Spinal cord (tissue), 10 donors: ENCODE measurements around the gene ZNF263. TPM values are rescaled to one million over a fixed set of nuclear protein-coding genes. Genes with fewer than 3 reads are reported as not detected.
"Not testable (repeated sequence)": the region's sequence is repeated elsewhere in the genome, so short reads cannot be mapped to it uniquely, and the experiment has no call there.

ENCODE experiments used
- DNase-seq, 6 donors: peaks; one replicate each; pipeline versions ENCODE4 v3.0.0 to v3.0.0-alpha.2; 2013 to 2015; ENCODE audit warnings: low spot score in 6 of 6, low read depth in 4 of 6
- H3K27ac ChIP-seq: one replicate; pipeline ENCODE4 v1.5.1; 2013; ENCODE audit warnings: low read depth, low read length, control low read depth
- H3K27me3 ChIP-seq: one replicate; pipeline ENCODE4 v1.6.1; 2013; ENCODE audit warnings: low read length; ENCODE audit not compliant: control insufficient read depth, insufficient read depth
- H3K36me3 ChIP-seq: one replicate; pipeline ENCODE4 v1.6.1; 2013; ENCODE audit warnings: low read length; ENCODE audit not compliant: control insufficient read depth, insufficient read depth
- H3K4me1 ChIP-seq: one replicate; pipeline ENCODE4 v1.6.1; 2013; ENCODE audit warnings: low read length; ENCODE audit not compliant: control insufficient read depth, insufficient read depth
- H3K4me3 ChIP-seq: one replicate; pipeline ENCODE4 v1.5.1; 2013; ENCODE audit warnings: low read depth, low read length, control low read depth
- H3K9me3 ChIP-seq: one replicate; pipeline ENCODE4 v1.6.1; 2013; ENCODE audit warnings: low read length; ENCODE audit not compliant: control insufficient read depth, insufficient read depth
- WGBS: methylation state at CpG from one replicate; pipeline ENCODE4 v1.1.5; 2013; ENCODE audit warnings: missing lambda C conversion rate; ENCODE audit not compliant: insufficient coverage; 5-methylcytosine and 5-hydroxymethylcytosine counted together
- polyA plus RNA-seq, 2 donors: library from polyadenylated mRNA; unstranded; fragments of 120-200 nt; gene quantifications; one replicate each; pipeline ENCODE4 v1.2.1, GENCODE V29; 2013; ENCODE audit not compliant: insufficient read length in 2 of 2
- total RNA-seq, 2 donors: library from RNA; depleted of rRNA in 1 of 2; stranded (reverse); fragments of 120-200 nt in 1 of 2; fragments of >200 nt in 1 of 2; gene quantifications; one replicate each; pipeline versions ENCODE4 v1.2.3 to v1.2.4, GENCODE V29; 2013 to 2014
- donor health status: healthy.

Gene ZNF263
- total and polyA plus RNA-seq, 4 donors, result 30.0 to 44.8 (median 32.3) TPM

DNA sequence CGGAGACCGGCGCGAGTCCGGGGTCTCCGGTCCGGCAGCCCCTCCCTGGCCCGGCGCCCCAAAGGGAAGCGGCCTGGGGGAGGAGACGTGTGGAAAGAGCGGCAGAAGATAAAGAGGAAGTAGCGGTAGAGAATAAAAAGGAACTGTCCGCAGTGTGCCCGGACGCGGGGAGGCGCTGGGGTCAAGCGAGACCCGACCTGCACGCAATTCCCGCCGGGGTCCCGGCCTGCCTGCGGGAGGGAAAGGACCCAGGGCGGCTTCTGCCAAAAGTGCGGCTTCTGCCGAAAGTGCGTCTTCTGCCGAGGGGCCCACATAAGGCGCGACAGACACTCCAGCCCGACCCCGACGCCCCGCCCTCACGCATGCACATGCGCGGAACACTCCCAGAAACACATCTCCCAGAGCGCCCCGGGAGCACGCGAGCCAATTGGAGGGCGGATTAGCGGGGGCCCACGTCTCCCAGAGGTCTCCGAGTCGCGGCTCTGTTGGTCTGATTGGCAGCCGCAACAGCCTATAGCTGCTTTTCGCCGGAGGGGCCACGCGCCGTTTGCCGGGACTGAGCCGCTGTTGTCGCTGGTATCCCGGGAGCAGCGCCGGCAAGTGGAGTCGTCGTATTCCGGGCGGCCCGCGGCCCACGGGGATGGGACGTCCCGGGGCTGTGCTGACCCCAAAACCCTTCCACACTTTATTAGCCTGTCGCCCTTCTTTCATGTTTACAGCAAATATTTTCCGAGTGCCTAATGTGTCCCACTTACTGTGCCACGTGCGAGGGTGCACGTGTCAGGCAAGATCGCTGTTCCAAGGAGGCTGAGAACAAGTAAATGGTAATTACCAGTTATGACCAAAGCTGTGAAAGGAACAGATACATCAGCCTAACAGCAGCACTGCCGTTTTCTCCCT, 18.9 kb upstream of the ZNF263 start:
- under 1% methylated on average over 74 of the region's 77 CpGs for WGBS
- peak overlapping the region; percentile 84 for H3K4me3 ChIP-seq
- no peaks in the 10 kb centered on the region for H3K9me3 ChIP-seq
- H3K27ac ChIP-seq, result peak overlapping the region; percentile 93
- no peaks in the 10 kb centered on the region for H3K27me3 ChIP-seq
- H3K36me3 ChIP-seq, result no peaks in the 10 kb centered on the region
- peaks cover 13% of the 10 kb centered on the region for H3K4me1 ChIP-seq
- peak; percentile 82 to 99 (median 96) for DNase-seq

GRCh38 chr16:3266873-3267537, 16.3 kb upstream of the ZNF263 start:
- H3K4me3 ChIP-seq, result no peak overlapping the region
- H3K9me3 ChIP-seq, result no peaks in the 10 kb centered on the region
- 56% methylated on average over 3 of the region's 5 CpGs for WGBS
- peak in 2 of 6 donors; percentile 8 to 35 for DNase-seq
- no peak overlapping the region for H3K27ac ChIP-seq
- no peaks in the 10 kb centered on the region for H3K36me3 ChIP-seq
- H3K27me3 ChIP-seq, result no peaks in the 10 kb centered on the region
- peaks cover 13% of the 10 kb centered on the region for H3K4me1 ChIP-seq

DNA sequence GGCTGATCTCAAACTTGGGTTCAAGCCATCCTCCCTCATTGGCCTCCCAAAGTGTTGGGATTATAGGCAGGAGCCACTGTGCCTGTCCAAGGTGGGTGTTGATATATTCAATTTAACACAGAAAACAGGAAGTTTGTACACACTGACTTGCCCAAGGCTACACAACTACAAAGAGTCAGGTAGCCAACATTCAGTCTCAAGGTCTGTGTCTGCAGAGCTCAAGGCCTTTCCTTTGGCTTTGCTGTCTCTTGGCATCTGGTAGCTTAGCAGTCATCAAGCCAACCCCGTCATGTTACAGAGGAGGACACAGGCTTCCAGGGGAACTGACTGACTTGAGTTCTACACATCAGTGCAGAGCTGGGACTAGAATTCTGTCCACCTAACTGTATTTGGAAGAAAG, 15.0 kb upstream of the ZNF263 start:
- no peak for DNase-seq
- H3K4me1 ChIP-seq, result peaks cover 10% of the 10 kb centered on the region
- no peak overlapping the region for H3K27ac ChIP-seq
- no peaks in the 10 kb centered on the region for H3K9me3 ChIP-seq
- WGBS, result no CpG with 5 or more reads among the region's 1 CpG
- H3K27me3 ChIP-seq, result no peaks in the 10 kb centered on the region
- H3K4me3 ChIP-seq, result no peak overlapping the region
- H3K36me3 ChIP-seq, result no peaks in the 10 kb centered on the region

DNA sequence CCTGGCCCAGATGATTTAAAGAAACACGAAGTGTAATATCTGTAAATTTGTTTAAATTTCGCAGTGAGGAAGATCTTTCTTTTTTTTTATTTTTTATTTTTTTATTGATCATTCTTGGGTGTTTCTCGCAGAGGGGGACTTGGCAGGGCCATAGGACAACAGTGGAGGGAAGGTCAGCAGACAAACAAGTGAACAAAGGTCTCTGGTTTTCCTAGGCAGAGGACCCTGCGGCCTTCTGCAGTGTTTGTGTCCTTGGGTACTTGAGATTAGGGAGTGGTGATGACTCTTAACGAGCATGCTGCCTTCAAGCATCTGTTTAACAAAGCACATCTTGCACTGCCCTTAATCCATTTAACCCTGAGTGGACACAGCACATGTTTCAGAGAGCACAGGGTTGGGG, 12.6 kb upstream of the ZNF263 start:
- not testable (repeated sequence) for DNase-seq, H3K36me3 ChIP-seq, H3K27me3 ChIP-seq, H3K4me1 ChIP-seq, H3K27ac ChIP-seq, H3K9me3 ChIP-seq, H3K4me3 ChIP-seq
- WGBS, result no CpG with 5 or more reads among the region's 5 CpGs

DNA sequence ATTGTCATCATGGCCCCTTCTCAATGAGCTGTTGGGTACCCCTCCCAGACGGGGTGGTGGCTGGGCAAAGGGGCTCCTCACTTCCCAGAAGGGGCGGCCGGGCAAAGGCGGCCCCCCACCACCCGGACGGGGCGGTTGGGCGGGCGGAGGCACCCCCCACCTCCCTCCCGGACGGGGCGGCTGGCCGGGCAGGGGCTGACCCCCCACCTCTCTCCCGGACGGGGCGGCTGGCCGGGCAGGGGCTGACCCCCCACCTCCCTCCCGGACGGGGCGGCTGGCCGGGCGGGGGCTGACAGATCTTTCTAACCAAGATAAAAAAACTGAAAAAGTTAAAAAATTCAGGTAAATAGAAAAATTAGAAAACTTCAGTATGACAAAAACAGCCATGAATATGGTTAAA, 12.0 kb upstream of the ZNF263 start:
- H3K9me3 ChIP-seq, H3K27me3 ChIP-seq, DNase-seq, H3K4me3 ChIP-seq, H3K36me3 ChIP-seq, H3K27ac ChIP-seq, H3K4me1 ChIP-seq: not testable (repeated sequence)
- 100% methylated on average over 1 of the region's 22 CpGs for WGBS

DNA sequence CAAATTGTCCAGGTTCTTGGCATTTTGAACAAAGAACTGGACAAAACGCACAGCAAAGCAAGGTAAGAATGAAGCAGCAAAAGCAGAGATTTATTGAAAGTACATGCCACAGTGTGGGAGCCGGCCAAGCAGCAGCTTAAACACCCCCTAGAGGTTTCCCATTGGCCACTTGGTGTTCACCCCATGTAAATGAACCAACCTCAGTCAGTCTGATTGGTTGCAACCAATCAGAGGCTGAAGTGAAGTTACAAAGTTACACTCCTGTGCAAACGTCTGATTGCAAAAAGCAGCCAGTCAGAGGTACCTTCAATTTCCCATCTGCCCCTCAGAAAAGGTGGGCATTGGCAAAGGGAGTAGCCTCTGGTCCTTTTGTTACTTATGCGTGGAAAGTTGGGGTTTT, 8.8 kb upstream of the ZNF263 start:
- no peaks in the 10 kb centered on the region for H3K4me1 ChIP-seq
- DNase-seq, result no peak
- H3K9me3 ChIP-seq, result no peaks in the 10 kb centered on the region
- peaks cover 10% of the 10 kb centered on the region for H3K27me3 ChIP-seq
- H3K4me3 ChIP-seq, result no peak overlapping the region
- no peak overlapping the region for H3K27ac ChIP-seq
- WGBS, result 22% methylated on average over 3 of the region's 4 CpGs
- H3K36me3 ChIP-seq, result no peaks in the 10 kb centered on the region

DNA sequence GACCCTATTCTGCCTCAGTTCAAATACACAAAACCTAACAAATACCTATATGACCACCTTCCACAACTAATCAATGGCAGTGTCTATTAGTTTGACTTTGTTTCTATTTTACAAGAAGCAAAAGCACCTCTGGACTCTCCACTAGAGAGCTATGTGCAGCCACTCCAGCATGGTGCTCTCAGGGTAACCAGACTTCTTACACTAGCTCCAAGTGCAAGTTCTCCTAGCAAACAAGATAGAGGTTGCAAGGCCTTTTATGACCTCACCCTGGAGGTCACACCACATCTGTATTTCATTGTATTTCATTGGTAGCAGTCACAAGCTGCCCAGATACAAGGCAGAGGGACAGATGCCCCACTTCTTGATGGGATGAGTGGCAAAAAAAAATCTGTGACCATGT, 8.3 kb upstream of the ZNF263 start:
- Histone ChIP-seq H3K36me3 (no peaks in the 10 kb centered on the region), H3K9me3 (no peaks in the 10 kb centered on the region), H3K4me1 (no peaks in the 10 kb centered on the region), H3K4me3 (no peak overlapping the region), H3K27ac (no peak overlapping the region), H3K27me3 (peaks cover 10% of the 10 kb centered on the region)
- DNase-seq, result no peak

DNA sequence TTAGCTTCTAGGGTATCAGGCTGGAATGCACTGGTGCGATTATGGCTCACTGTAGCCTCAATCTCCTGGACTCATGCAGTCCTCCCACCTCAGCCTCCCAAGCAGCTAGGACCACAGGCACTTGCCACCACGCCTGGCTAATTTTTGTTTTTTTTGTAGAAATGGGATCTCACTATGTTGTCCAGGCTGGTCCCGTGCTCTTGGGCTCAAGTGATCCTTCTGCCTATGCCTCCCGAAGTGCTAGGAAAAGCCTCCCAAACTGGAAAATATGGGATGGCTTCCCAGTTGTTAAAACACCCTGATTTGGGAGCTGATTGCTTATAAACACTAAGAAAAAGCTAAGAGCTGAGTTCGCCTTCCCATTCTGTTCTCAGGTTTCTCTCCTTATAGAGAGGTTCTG, 6.6 kb upstream of the ZNF263 start:
- Histone ChIP-seq H3K27ac (no peak overlapping the region), H3K4me1 (peaks cover 1% of the 10 kb centered on the region), H3K9me3 (no peaks in the 10 kb centered on the region), H3K4me3 (no peak overlapping the region), H3K36me3 (no peaks in the 10 kb centered on the region), H3K27me3 (peaks cover 10% of the 10 kb centered on the region)
- DNase-seq, result no peak
- 85% methylated on average over 2 of the region's 5 CpGs for WGBS

- peaks cover 23% of the 10 kb centered on the region for H3K4me1 ChIP-seq
- H3K4me3 ChIP-seq, result no peak overlapping the region
- H3K36me3 ChIP-seq, result peaks cover 9% of the 10 kb centered on the region
- H3K27ac ChIP-seq, result no peak overlapping the region
- 96% methylated on average over 4 of the region's 6 CpGs for WGBS
- peaks cover 10% of the 10 kb centered on the region for H3K27me3 ChIP-seq
- no peaks in the 10 kb centered on the region for H3K9me3 ChIP-seq
- no peak for DNase-seq
These were observed 2.0 kb upstream of the ZNF263 start for GRCh38 chr16:3281222-3281820.
